Measurements from ENCODE around the gene KASH5. TPM values are rescaled to one million over a fixed set of nuclear protein-coding genes. Genes with fewer than 3 reads are reported as not detected.

KASH5 gene
- total and polyA plus RNA-seq, 2 of the 8 experiments (the other 6 are each of a cell fraction or from before 2014, with no cell fraction given), result 0.05 to 0.19 TPM

- Histone ChIP-seq H2AFZ (ENCODE audit: low read length) (no peak overlapping the region), H4K8ac (ENCODE audit: extremely low read depth, insufficient read depth, low read length) (no peak overlapping the region), H3K4me1 (replicated peaks in 1 of 4; ENCODE audit: control insufficient read depth in 3 of 4, insufficient read depth in 4 of 4, low read length in 3 of 4) (peaks cover under 1 to 24% (median 15%) of the 10 kb centered on the region in 4 experiments), H3K18ac (ENCODE audit: extremely low read depth, low read length) (peak overlapping the region; percentile 48; the same call in 1 of the 2 replicates), H2AK5ac (ENCODE audit: low read depth, low read length) (no peak overlapping the region), H3K36me3 (ENCODE audit: control insufficient read depth in 2 of 4, insufficient read depth in 4 of 4, low read length in 3 of 4) (no peaks in the 10 kb centered on the region), H3K27ac (ENCODE audit: low read depth, low read length) (no peak overlapping the region), H3K23ac (ENCODE audit: insufficient read length) (no peak overlapping the region), H2BK5ac (ENCODE audit: low read depth, low read length) (peak overlapping the region; percentile 73; the same call in 1 of the 2 replicates), H3K4me3 (ENCODE audit: extremely low read depth in 1 of 4, insufficient read depth in 2 of 4, low read depth in 3 of 4, low read length in 4 of 4) (no peak overlapping the region), H3K4me2 (ENCODE audit: insufficient read depth in 1 of 2, low read depth in 2 of 2, low read length in 2 of 2) (no peak overlapping the region), H4K20me1 (replicated peaks in 1 of 2; ENCODE audit: control insufficient read depth in 1 of 2, insufficient read depth in 2 of 2, low read length in 2 of 2) (no peaks in the 10 kb centered on the region), H3K9ac (replicated peaks in 1 of 4; ENCODE audit: extremely low read depth in 1 of 4, low read depth in 3 of 4, low read length in 3 of 4) (no peak overlapping the region), H3K79me1 (ENCODE audit: low read depth, low read length) (no peaks in the 10 kb centered on the region), H4K91ac (replicated peaks; ENCODE audit: insufficient read length, low read length) (no peak overlapping the region), H3K4ac (replicated peaks; ENCODE audit: insufficient read length, low read depth, low read length) (no peak overlapping the region), H2BK20ac (ENCODE audit: low read length) (0 out of 2 replicates have a peak overlapping the region, but pooled peaks have one; percentile 7), H2BK15ac (ENCODE audit: low read length) (no peak overlapping the region), H4K5ac (ENCODE audit: insufficient read length, low read depth, low read length) (no peak overlapping the region), H2BK120ac (replicated peaks; ENCODE audit: low read depth, low read length) (no peak overlapping the region), H2BK12ac (ENCODE audit: low read depth, low read length) (peak overlapping the region; percentile 29; the same call in 1 of the 2 replicates), H3K27me3 (replicated peaks in 1 of 4; ENCODE audit: control insufficient read depth in 3 of 4, extremely low read depth in 1 of 4, insufficient read depth in 3 of 4, low read length in 3 of 4) (no peaks in the 10 kb centered on the region), H3K79me2 (ENCODE audit: control insufficient read depth in 1 of 2, insufficient read depth in 2 of 2, low read length in 2 of 2) (no peaks in the 10 kb centered on the region), H3K9me3 (ENCODE audit: insufficient read depth in 2 of 2, low read depth in 1 of 2, low read length in 1 of 2) (no peaks in the 10 kb centered on the region), H3K56ac (replicated peaks; ENCODE audit: insufficient read length, low read depth, low read length) (no peak overlapping the region), H3K14ac (ENCODE audit: insufficient read length) (no peak overlapping the region), H3K23me2 (ENCODE audit: low read depth, low read length) (no peaks in the 10 kb centered on the region)
- WGBS, 2 experiments (ENCODE audit: extremely low coverage in 1 of 2, insufficient coverage in 1 of 2, insufficient read length in 1 of 2, insufficient replicate concordance in 2 of 2, low coverage in 1 of 2, low lambda C conversion rate in 2 of 2, missing lambda C conversion rate in 1 of 2), result 78% methylated on average over 6 of the region's 6 CpGs; no CpG with 5 or more reads in 1 of the 2 experiments
- ChIA-PET CTCF (ENCODE audit: partially characterized antibody) (interaction anchor here (1.0 to 10.4 kb wide), 3 partner anchors 16 to 26 kb away, joined by 3 to 291 read pairs (median 3); partner anchors contain the start of genes GFY and PTH2), POLR2A (ENCODE audit: partially characterized antibody) (interaction anchor here (0.8 to 1.0 kb wide), 2 partner anchors 22 to 31 kb away, joined by 3 read pairs; no protein-coding TSS in a partner anchor)
- DNase-seq (ENCODE audit: low read depth in 1 of 2, low spot score in 2 of 2) (no peak), FAIRE-seq (no peak)
- no peak for TF ChIP-seq TEAD4 (IDR thresholded peaks at IDR 0.05; ENCODE audit: low read depth, low read length)
- TF ChIP-seq RAD21 (IDR thresholded peaks at IDR 0.05 in 1 of 2, conservative IDR thresholded peaks at IDR 0.05 in 1 of 2; ENCODE audit: low read depth in 2 of 2, low read length in 2 of 2), result no peak
- no peak for TF ChIP-seq TAF1 (IDR thresholded peaks at IDR 0.05; ENCODE audit: low read depth, low read length)
- no peak for TF ChIP-seq SUZ12 (IDR thresholded peaks at IDR 0.05; ENCODE audit: low read length)
- no peak for TF ChIP-seq SIX5 (IDR thresholded peaks at IDR 0.05; ENCODE audit: low read depth, low read length)
- no peak for TF ChIP-seq EP300 (IDR thresholded peaks at IDR 0.05; ENCODE audit: borderline replicate concordance in 1 of 2, low read depth in 2 of 2, low read length in 2 of 2)
- TF ChIP-seq CBX5 (IDR thresholded peaks at IDR 0.05; ENCODE audit: low read depth, low read length), result no peak
- TF ChIP-seq ZNF274 (IDR thresholded peaks at IDR 0.05; ENCODE audit: borderline replicate concordance, extremely low read depth, low read length), result no peak
- no peak for TF ChIP-seq JUN (IDR thresholded peaks at IDR 0.05; ENCODE audit: low read depth, low read length)
- TF ChIP-seq TBP (IDR thresholded peaks at IDR 0.05; ENCODE audit: low read depth, low read length), result no peak
- TF ChIP-seq NRF1 (IDR thresholded peaks at IDR 0.05; ENCODE audit: low read depth, low read length), result no peak
- TF ChIP-seq ASH2L (IDR thresholded peaks at IDR 0.05; ENCODE audit: low read length), result no peak
- no peak for TF ChIP-seq SP1 (IDR thresholded peaks at IDR 0.05; ENCODE audit: low read depth, low read length)
- TF ChIP-seq MAX (IDR thresholded peaks at IDR 0.05), result no peak
- TF ChIP-seq SP2 (IDR thresholded peaks at IDR 0.05; ENCODE audit: low read length), result no peak
Observed at GRCh38 chr19:49398931-49399330, 10.9 kb downstream of the KASH5 start.
